ENCODE results near the gene TNN. TPM values are rescaled to one million over a fixed set of nuclear protein-coding genes. Genes with fewer than 3 reads are reported as not detected.
A peak's percentile ranks its signal among the peaks of the same experiment; 100 is the strongest.
"Not testable (repeated sequence)": the region's sequence is repeated elsewhere in the genome, so short reads cannot be mapped to it uniquely, and the experiment has no call there.

The TNN gene, protein sequence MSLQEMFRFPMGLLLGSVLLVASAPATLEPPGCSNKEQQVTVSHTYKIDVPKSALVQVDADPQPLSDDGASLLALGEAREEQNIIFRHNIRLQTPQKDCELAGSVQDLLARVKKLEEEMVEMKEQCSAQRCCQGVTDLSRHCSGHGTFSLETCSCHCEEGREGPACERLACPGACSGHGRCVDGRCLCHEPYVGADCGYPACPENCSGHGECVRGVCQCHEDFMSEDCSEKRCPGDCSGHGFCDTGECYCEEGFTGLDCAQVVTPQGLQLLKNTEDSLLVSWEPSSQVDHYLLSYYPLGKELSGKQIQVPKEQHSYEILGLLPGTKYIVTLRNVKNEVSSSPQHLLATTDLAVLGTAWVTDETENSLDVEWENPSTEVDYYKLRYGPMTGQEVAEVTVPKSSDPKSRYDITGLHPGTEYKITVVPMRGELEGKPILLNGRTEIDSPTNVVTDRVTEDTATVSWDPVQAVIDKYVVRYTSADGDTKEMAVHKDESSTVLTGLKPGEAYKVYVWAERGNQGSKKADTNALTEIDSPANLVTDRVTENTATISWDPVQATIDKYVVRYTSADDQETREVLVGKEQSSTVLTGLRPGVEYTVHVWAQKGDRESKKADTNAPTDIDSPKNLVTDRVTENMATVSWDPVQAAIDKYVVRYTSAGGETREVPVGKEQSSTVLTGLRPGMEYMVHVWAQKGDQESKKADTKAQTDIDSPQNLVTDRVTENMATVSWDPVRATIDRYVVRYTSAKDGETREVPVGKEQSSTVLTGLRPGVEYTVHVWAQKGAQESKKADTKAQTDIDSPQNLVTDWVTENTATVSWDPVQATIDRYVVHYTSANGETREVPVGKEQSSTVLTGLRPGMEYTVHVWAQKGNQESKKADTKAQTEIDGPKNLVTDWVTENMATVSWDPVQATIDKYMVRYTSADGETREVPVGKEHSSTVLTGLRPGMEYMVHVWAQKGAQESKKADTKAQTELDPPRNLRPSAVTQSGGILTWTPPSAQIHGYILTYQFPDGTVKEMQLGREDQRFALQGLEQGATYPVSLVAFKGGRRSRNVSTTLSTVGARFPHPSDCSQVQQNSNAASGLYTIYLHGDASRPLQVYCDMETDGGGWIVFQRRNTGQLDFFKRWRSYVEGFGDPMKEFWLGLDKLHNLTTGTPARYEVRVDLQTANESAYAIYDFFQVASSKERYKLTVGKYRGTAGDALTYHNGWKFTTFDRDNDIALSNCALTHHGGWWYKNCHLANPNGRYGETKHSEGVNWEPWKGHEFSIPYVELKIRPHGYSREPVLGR (N-terminal part only)
- not detected in 2 replicates for polyA plus RNA-seq (2014; cell fraction: cytosol; rRNA removed)
- polyA plus RNA-seq (2014; cell fraction: nucleus; rRNA removed): not detected in 2 replicates

DNA sequence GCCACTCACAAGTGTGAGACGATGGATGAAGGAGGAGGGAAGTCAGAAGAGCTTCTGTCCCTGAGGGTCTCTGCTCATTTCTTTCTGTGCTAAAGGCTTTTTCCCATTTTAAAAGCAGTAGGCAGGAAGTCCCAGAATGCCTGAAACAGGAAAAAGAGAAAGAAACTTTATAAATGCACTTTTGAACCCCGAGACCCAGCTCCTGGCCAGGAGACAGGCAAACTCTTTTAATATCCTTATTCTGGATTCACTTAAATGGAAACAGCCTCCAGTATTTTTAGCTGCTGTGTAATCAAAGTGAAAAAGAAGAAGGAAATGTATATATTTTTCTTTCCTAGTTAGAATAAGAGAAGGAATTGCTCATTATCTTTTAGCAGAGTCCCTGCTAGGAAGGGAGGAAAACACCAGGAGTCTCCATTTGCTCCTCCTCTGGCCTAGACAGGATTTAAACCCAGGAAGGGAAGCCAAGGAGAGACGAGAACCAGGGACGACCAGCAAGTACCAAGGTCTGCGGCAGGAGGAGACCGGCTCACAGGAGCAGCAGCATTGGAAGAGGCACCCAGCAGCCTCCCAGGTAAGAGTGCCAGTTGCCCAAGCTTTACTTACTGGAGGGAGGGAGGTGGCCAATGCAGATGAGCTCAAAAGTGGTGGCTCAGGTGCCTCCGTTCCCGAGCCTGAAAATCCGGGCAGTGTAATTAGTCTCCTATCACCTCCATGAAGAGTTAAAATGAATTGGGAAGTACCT, at the start of gene TNN:
Gene TNN, plus strand, starts transcription at position 472 of the 745 bp plus-strand sequence. CDS start 9,586 bp downstream, outside the sequence.
- no peak for DNase-seq (ENCODE audit: low spot score)

DNA sequence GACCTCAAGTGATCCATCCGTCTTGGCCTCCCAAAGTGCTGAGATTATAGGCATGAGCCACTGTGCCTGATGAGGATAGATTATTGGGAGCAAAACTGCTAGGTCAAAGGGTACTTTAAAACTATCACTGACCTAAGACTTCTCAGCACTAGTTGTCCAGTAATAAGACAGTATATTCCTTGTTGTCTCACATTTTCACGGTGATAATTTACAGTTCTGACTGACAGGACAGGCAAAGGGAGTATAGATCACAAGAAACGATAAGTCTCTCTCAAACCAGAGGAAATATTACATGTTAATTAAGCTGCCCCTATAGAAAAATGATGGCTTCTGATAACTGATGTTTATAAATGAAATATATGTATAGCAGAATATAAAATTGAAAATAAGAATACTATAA, 48.1 kb upstream of the TNN start:
- DNase-seq (ENCODE audit: low spot score): no peak

DNA sequence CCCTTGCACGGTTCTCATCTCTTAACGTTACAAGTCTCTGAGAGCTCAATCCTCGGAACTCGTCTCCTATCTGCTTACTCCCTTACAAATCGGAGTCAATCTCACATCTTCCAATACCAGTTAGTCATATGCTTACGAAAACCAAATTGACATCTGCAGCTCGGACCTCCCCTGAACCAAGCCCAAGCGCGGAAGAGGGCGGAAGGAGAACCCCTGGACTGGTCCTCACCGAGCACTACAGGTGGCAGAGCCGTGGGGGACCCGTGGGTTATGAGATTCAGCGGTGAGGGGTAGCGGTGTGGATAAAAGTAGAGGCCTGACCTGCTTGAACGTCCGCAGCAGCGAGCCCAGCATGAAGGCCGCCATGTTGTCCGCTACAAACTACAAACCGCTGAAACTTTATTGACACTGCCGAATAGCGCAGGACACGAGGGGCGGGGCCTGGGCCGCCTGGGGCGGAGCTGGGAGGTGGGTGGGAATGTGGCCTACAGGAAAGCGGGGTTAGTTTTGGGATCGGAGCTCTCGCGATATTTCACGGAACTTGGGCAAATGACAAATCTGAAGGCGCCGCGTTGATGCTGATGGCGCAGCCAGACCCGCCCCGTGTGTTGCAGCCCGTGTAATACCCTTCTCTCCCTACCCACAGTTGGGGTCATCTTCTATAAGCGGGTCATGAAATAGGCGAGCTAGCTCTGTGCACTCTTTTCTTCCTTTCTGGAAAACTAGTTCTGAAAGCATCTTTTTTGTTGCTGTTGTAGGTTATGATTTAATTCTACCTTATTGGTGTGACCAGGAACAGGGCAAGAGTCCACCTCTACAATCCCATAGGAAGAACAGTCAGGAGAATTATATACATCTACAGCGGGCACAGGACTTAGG, 44.4 kb upstream of the TNN start, which contains the start of gene MRPS14:
Gene MRPS14, minus strand, starts transcription at position 383 of the 879 bp plus-strand sequence. Its CDS starts 17 bp downstream, at position 366.
- peak; percentile 97 for DNase-seq (ENCODE audit: low spot score)

DNA sequence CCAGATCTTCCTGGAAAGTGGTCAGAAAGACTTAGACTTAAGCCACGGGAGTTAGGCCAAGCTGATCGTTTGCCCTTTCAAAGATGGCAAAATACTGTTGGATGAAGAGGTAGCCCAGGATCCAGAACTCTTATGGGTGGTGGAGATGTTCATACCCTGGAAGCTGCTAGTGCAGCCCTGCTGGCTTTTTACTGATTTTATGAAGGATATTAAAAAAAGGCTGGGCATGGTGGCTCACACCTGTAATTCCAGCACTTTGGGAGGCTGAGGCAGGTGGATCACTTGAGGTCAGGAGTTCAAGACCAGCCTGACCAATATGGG, 43.8 kb upstream of the TNN start:
- DNase-seq (ENCODE audit: low spot score): not testable (repeated sequence)

DNA sequence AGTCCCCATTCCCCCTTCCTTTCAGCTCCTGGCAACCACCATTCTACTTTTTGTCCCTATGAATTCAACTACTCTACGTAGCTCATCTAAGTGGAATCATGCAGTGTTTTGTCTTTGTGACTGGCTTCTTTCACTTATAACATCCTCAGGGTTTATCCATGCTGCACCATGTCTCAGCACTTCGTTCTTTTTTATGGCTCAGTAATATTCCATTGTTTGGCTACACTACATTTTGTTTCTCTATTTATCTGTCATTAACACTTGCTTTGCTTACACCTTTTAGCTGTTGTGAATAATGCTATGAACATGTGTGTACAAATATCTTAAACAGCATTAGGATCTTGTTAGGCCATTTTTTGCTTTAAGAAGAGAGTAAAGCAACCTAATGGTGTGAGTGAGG, 42.9 kb upstream of the TNN start:
- DNase-seq (ENCODE audit: low spot score): no peak

DNA sequence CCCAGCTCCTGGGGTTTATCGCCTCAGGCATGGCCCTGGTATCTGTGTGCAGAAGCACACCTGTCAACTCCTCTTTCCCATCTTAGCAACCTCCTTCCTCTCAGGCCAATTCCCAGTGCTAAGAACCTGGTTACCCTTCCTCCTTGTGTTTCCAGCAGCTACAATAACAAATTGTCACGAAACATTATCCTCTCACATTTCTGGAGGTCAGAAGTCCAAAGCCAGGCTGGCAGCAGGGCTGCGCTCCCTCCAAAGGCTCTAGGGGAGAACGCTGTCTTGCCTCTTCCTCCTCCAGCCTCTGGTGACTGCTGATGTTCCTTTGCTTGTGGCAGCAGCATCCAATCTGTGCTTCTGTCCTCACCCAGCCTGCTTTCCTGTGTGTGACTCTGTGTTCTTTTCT, 33.7 kb upstream of the TNN start:
- DNase-seq (ENCODE audit: low spot score): no peak

DNA sequence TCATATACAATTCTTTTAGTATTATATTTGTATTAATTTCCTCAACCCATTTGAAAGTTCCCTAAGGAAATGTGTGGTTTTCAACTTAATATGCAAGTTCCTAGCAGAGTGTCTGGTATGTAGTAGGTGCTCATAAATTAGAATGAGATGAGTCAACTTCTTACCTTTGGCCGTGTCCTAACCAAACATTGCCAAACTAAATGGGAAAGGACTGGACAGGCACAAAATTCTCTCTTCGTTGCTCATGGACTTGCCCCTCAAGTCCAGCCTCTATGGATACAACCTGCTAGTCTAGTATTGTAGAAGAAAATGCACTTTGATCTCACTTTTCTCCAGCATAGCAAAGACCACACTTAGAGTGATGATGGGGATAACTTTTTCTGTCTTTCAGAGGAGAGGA, 32.9 kb upstream of the TNN start:
- DNase-seq (ENCODE audit: low spot score): no peak

DNA sequence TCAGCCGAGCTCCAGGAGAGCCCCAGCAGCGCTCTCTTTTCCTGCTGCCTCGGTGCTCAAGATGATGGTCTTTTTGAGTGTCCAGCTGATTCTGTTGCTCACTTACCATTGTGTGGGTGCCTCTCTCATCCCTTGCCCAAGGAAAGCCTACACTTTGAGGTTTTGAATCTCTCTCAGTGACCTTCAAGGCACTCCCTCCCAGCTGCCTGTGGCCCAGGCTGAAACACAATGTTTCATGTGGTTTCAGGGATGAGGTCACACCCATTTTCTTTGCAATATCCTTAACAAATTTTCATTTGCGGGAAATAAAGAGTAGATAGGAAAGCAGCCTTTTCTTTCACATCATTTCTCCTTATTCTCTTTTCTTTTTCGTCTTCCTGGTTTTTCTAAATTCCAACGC, 31.8 kb upstream of the TNN start:
- no peak for DNase-seq (ENCODE audit: low spot score)

DNA sequence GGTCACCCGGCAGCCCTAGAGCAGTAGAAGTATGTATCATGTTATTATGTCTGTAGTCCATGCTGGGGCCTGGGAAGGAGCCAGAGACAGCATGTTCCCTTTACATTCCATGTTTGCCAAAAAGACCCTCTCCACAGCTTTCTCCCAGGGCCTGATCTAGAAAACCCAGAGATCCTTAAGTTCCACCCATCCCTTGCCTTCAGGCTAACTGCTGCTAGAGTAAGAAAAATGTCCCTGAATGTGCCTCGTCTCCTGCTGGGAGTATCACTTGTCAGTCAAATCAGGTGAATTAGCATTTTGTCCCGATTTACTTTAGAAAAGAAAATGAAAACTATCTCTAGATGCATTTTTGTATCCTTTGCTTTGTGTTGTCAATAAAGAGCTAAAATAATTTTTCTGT, 31.2 kb upstream of the TNN start:
- DNase-seq (ENCODE audit: low spot score): no peak

DNA sequence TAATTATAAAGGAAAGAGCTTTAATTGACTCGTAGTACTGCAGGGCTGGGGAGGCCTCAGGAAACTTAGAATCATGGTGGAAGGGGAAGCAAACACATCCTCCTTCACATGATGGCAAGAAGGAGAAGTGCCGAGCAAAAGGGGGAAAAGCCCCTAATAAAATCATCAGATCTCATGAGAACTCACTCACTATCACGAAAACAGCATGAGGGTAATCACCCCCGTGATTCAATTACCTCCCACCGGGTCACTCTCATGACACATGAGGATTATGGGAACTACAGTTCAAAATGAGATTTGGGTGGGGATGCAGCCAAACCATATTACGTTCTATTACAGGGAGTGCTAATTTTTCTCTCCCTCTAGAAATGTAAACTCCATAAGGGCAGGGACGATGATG, 30.2 kb upstream of the TNN start:
- no peak for DNase-seq (ENCODE audit: low spot score)

DNA sequence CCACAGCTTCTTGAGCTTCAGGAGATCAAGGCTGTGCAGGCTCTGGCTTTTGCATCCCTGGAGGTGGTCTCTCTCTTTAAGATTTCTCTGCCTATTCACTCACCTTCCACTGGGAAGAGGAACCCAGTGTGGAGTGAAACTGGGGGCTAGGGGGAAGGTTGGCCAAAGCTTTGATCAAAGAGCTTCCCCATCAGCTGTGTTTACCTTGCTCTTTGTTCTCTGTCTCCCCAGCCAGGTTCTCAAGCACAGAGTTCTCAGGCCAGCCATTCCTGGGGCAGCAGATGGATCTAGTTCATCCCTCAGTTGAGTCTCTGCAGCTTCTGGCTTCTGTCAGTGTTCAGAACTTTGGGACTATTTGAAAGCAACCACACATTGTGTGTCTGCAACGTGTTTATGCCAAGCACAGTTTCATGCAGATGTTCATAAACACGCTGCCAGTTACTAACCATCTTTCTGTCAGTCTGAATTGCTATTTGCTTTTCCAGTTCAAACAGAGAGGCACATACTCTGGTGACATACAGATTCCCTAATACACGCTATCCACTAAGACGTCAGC, 27.2 kb upstream of the TNN start:
- DNase-seq (ENCODE audit: low spot score): no peak

DNA sequence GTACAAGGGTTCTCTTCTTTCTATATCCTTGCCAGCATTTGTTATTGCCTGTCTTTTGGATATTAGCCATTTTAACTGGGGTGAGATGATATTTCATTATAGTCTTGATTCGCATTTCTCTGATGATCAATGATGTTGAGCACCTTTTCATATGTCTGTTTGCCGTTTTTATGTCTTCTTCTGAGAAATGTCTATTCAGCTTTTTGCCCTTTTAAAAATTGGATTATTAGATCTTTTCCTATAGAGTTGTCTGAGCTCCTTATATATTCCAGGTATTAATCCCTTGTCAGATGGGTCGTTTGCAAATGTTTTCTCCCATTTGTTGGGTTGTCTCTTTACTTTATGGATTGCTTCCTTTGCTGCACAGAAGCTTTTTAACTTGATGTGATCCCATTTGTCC, 25.0 kb upstream of the TNN start:
- no peak for DNase-seq (ENCODE audit: low spot score)

DNA sequence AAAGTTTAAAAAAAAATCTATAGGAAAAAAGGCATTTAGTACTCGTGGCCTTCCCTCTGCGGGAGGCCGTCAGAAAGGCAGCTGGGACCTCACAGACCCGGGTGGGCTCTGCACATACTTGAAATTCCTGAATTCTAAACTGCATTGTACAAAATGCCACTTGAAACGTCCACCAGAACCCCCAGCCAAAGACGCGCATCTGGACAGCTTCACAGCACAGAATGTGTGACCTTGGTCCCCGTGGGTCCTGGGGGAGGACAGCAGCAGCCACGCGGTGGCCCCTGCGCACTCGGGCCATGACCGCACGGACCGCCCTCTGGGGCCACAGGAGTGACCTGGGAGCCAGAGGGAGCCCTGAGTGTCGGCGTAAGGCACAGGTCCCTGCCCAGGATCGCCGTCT, 23.8 kb upstream of the TNN start:
- DNase-seq (ENCODE audit: low spot score): no peak

DNA sequence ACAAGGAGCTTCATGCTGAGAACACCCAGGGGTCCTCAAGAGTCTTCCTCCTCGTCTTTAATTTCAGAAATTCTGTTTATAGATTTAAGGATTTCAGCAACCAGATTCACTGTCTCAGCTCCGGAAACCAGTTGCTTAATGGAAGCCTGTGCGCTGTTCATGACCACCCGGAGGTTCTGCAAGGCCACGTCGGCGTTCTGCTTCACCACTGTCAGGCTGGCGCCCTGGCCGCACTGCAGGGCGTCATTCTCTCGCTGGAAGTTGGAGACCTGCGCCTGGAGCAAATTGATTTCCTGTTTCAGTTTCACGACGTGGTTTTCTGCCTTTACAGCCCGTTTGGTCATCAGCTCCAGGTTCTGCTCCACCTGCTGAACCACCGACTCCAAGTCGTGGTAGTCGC, 23.0 kb upstream of the TNN start:
- not testable (repeated sequence) for DNase-seq (ENCODE audit: low spot score)

DNA sequence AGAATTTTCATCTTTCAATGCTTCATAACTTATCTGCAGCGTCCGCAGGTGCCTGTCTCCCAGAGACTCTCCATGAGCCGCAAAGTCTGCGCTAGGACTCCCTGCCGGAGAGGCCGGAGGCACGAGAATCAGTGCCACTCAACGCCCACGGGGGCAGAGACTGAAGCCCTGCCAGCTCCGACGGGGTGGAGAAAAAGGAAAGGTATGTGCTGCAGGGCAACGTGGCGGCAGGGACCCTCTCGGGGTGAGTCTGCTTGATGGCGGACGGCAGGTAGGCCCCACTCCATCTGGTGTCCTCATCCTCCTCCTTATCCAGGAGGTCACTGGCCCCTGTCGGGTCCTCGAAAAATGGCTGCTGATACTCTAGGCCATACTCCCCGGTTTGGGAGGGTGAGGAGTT, 22.5 kb upstream of the TNN start:
- DNase-seq (ENCODE audit: low spot score): no peak

DNA sequence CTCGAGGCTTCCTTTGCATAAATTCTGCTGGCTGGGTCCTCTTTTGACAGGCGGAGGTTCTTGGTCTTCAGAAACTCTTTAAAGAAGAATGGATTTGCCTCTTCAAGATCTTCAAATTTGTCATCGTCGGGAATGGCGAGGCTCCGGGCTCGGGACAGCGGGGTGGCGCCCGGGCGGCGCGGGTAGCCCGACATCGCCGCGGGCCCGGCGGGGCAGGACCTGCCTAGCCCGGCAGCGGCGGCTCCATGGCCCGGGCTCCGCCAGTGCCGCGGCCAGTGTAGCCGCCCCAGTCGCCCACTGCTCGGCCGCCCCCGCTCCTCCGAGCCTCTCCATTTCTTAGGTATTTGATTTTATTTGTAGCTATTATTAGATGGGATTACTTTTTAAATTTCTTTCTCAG, 22.1 kb upstream of the TNN start:
- no peak for DNase-seq (ENCODE audit: low spot score)

DNA sequence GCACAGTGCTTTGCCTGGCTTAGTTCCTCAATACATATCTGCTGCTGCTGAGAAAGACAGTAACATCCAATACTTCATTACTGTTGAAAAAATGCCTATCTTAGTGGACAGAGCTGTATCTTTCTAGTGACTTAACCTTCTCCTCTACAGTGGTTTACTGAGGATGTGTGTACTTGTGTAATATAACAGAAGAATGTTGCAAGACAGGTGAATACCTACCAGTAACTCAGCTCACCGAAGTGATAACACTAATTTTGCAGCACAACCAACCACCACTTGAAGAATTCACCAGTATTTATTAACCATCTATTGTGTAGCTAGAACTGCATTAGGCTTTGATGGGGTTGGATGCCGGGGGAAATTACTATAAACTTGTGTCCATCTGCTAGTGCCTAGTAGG, 16.6 kb upstream of the TNN start:
- no peak for DNase-seq (ENCODE audit: low spot score)

DNA sequence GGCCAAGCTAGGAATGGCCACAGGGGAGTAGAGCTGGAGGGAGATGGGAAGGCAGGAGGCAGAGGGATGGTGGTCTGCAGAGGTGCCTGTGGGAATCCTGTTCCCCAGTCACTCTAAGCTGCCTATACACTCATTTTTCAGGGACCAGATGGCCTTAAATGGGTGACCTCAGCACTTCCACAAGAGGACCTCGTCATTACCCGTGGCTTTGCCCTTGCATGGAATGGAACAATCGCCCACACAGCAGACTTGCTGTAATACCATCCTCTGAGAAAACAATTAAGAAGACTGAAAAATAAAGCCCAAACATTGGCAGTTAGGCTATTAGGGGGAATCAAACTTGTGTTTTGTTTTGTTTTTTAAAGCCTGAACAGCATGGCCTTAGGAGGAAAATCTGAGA, 12.9 kb upstream of the TNN start:
- no peak for DNase-seq (ENCODE audit: low spot score)

DNA sequence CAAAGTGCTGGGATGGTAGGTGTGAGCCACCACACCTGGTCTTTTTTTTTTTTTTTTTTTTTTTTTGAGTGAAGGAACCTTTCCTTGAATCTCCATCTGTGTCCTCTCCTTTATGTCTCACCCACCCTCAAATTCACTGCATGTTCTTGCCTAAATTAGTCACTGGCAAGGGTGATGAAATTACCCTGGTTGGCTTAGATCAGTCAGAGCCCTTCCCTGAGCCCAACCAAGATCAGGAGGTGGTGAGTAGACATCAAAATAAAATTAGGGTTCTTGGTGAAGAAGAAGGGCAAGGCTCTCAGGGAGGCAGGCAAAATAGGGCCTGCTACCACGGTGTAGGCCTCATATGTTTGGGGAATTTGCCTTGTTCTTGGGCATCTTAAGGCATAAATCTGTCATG, 5.3 kb upstream of the TNN start:
- no peak for DNase-seq (ENCODE audit: low spot score)

DNA sequence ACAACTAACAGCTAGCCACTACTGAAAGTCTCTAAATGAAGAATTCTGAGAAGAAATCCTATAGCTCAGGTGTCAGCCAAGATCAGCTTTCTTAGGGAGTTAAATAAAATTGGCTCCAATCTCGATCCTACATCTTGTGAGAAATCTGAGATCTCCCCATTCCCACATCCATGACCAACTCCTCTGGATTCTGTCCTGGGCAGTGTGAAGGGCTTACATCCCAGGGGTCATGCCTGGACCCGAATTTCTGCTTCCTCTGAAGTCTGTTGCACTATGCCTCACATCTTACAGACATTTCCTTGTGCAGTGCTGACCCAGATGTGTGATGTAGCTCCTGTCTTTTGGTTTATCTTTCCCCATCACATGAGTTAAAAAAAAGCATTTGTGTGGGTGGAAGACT, 4.8 kb upstream of the TNN start:
- no peak for DNase-seq (ENCODE audit: low spot score)

Measured in SK-N-DZ (cell line).